ENCODE measurements around the gene CYB561D2. TPM values are rescaled to one million over a fixed set of nuclear protein-coding genes. Genes with fewer than 3 reads are reported as not detected.

Gene CYB561D2
- total RNA-seq, 1 donor from 2014 or later = 12.9 TPM

GRCh38 chr3:50369012-50369670, 18.5 kb downstream of the CYB561D2 start:
- H3K9me3 Mint-ChIP-seq = no peaks in the 10 kb centered on the region
- H3K4me3 Mint-ChIP-seq = no peak overlapping the region
- no peak for TF ChIP-seq CTCF (IDR thresholded peaks at IDR 0.05; ENCODE audit: unreplicated experiment)

GRCh38 chr3:50370594-50370993, 19.9 kb downstream of the CYB561D2 start:
- no peak for DNase-seq (ENCODE audit: low spot score in 2 of 2, unreplicated experiment in 2 of 2)
- peak overlapping the region; percentile 44 for H3K27ac Mint-ChIP-seq

More at GRCh38 chr3:50369012-50369670, 18.5 kb downstream of the CYB561D2 start:
- no peak for DNase-seq (ENCODE audit: low spot score in 2 of 2, unreplicated experiment in 2 of 2)
- Mint-ChIP-seq H3K27ac (no peak overlapping the region), H3K4me1 (peaks cover 35% of the 10 kb centered on the region), H3K36me3 (no peaks in the 10 kb centered on the region), H3K27me3 (ENCODE audit: low read depth) (peaks cover 2% of the 10 kb centered on the region)

GRCh38 chr3:50371133-50371685, 20.5 kb downstream of the CYB561D2 start:
- peak overlapping the region; percentile 69 for H3K27ac Mint-ChIP-seq
- no peak overlapping the region for H3K4me3 Mint-ChIP-seq
- peaks cover under 1% of the 10 kb centered on the region for H3K27me3 Mint-ChIP-seq (ENCODE audit: low read depth)
- peaks cover 31% of the 10 kb centered on the region for H3K4me1 Mint-ChIP-seq
- TF ChIP-seq CTCF (IDR thresholded peaks at IDR 0.05; ENCODE audit: unreplicated experiment) = no peak
- DNase-seq (ENCODE audit: low spot score in 2 of 2, unreplicated experiment in 2 of 2) = no peak
- no peaks in the 10 kb centered on the region for H3K36me3 Mint-ChIP-seq
- no peaks in the 10 kb centered on the region for H3K9me3 Mint-ChIP-seq

More at GRCh38 chr3:50370594-50370993, 19.9 kb downstream of the CYB561D2 start:
- Mint-ChIP-seq H3K9me3 (no peaks in the 10 kb centered on the region), H3K27me3 (ENCODE audit: low read depth) (peaks cover 2% of the 10 kb centered on the region), H3K4me3 (no peak overlapping the region), H3K4me1 (peaks cover 33% of the 10 kb centered on the region), H3K36me3 (no peaks in the 10 kb centered on the region)
- no peak for TF ChIP-seq CTCF (IDR thresholded peaks at IDR 0.05; ENCODE audit: unreplicated experiment)

DNA sequence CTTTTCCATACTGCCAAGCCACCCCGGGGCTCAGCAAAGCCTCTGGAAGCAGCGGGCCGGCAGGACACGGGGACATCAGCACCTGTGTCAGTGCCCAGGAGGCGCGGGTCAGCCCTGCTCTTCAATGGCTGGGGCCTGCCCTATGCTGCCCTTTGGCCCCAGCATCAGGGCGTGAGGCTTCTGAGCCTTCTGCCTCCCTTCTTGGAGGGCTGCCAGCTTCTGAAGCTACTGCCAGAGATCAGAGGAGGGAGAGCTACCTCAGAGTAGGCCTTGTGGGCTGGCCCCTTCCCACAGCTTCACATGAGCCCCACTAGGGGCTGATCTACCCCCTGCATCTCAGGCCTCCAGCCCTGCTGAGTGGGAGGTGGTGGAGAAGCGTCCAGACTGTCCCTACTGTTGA, 21.7 kb downstream of the CYB561D2 start:
- no peaks in the 10 kb centered on the region for H3K27me3 Mint-ChIP-seq (ENCODE audit: low read depth)
- no peaks in the 10 kb centered on the region for H3K36me3 Mint-ChIP-seq
- DNase-seq (ENCODE audit: low spot score in 2 of 2, unreplicated experiment in 2 of 2) = peak in 1 of 2 experiments; percentile 63
- peak overlapping the region; percentile 83 for H3K27ac Mint-ChIP-seq
- H3K4me3 Mint-ChIP-seq = peak overlapping the region; percentile 24
- H3K4me1 Mint-ChIP-seq = peaks cover 31% of the 10 kb centered on the region
- no peak for TF ChIP-seq CTCF (IDR thresholded peaks at IDR 0.05; ENCODE audit: unreplicated experiment)
- no peaks in the 10 kb centered on the region for H3K9me3 Mint-ChIP-seq

- Mint-ChIP-seq H3K27me3 (ENCODE audit: low read depth) (peaks cover 3% of the 10 kb centered on the region), H3K27ac (peak overlapping the region; percentile 71), H3K4me1 (peaks cover 31% of the 10 kb centered on the region), H3K4me3 (peak overlapping the region; percentile 5), H3K36me3 (no peaks in the 10 kb centered on the region), H3K9me3 (no peaks in the 10 kb centered on the region)
- DNase-seq (ENCODE audit: low spot score in 2 of 2, unreplicated experiment in 2 of 2) = no peak
- no peak for TF ChIP-seq CTCF (IDR thresholded peaks at IDR 0.05; ENCODE audit: unreplicated experiment)
Measured at GRCh38 chr3:50373146-50374051, 22.7 kb downstream of the CYB561D2 start.

All from mesothelial cell of epicardium (in vitro differentiated cells).